ENCODE measurements around the gene DCST2.

Gene DCST2

GRCh38 chr1:155023627-155024026, 10.0 kb downstream of the DCST2 start:
- DNase-seq: no peak

GRCh38 chr1:155022927-155023236, 10.7 kb downstream of the DCST2 start:
- DNase-seq: no peak

- no peak for DNase-seq
These were observed 11.2 kb downstream of the DCST2 start for GRCh38 chr1:155022136-155022926.

GRCh38 chr1:155019377-155020245, 14.0 kb downstream of the DCST2 start:
- DNase-seq: no peak

GRCh38 chr1:155018617-155019348, 14.8 kb downstream of the DCST2 start:
- no peak for DNase-seq

- no peak for DNase-seq
These were observed 15.7 kb downstream of the DCST2 start for GRCh38 chr1:155017946-155018316.

GRCh38 chr1:155017041-155017945, 16.3 kb downstream of the DCST2 start:
- peak; percentile 93 for DNase-seq

GRCh38 chr1:155016231-155016831, 17.2 kb downstream of the DCST2 start:
- DNase-seq: no peak

- DNase-seq: no peak
These were observed 17.9 kb downstream of the DCST2 start for GRCh38 chr1:155015527-155016230.

- DNase-seq: no peak
These were observed 18.7 kb downstream of the DCST2 start for GRCh38 chr1:155014709-155015508.

GRCh38 chr1:155013632-155014031, 19.9 kb downstream of the DCST2 start:
- DNase-seq: peak in 1 of 2 donors; percentile 64

- DNase-seq: no peak
These were observed 20.6 kb downstream of the DCST2 start for GRCh38 chr1:155012776-155013602.

- peak in 1 of 2 donors; percentile 28 for DNase-seq
These were observed 21.5 kb downstream of the DCST2 start for GRCh38 chr1:155012026-155012546.

- no peak for DNase-seq
These were observed 22.1 kb downstream of the DCST2 start for GRCh38 chr1:155011437-155012025.

- DNase-seq: no peak
These were observed 22.6 kb downstream of the DCST2 start for GRCh38 chr1:155011004-155011416.

GRCh38 chr1:155010211-155010918, 23.2 kb downstream of the DCST2 start:
- peak in 1 of 2 donors; percentile 45 for DNase-seq

GRCh38 chr1:155009742-155010141, 23.8 kb downstream of the DCST2 start:
- DNase-seq: no peak

GRCh38 chr1:155009221-155009711, 24.3 kb downstream of the DCST2 start:
- peak in 1 of 2 donors; percentile 44 for DNase-seq

Measured in activated CD4-positive, alpha-beta T cell treated with anti-CD3 and anti-CD28 coated beads for 4 hours (primary cell).